ENCODE results near the gene NEK9. TPM values are rescaled to one million over a fixed set of nuclear protein-coding genes. Genes with fewer than 3 reads are reported as not detected.

Gene NEK9
- polyA plus RNA-seq (2013, experiment 1 of 2) = 26.4 TPM
- polyA plus RNA-seq (2013, experiment 2 of 2) = 26.7 TPM

DNA sequence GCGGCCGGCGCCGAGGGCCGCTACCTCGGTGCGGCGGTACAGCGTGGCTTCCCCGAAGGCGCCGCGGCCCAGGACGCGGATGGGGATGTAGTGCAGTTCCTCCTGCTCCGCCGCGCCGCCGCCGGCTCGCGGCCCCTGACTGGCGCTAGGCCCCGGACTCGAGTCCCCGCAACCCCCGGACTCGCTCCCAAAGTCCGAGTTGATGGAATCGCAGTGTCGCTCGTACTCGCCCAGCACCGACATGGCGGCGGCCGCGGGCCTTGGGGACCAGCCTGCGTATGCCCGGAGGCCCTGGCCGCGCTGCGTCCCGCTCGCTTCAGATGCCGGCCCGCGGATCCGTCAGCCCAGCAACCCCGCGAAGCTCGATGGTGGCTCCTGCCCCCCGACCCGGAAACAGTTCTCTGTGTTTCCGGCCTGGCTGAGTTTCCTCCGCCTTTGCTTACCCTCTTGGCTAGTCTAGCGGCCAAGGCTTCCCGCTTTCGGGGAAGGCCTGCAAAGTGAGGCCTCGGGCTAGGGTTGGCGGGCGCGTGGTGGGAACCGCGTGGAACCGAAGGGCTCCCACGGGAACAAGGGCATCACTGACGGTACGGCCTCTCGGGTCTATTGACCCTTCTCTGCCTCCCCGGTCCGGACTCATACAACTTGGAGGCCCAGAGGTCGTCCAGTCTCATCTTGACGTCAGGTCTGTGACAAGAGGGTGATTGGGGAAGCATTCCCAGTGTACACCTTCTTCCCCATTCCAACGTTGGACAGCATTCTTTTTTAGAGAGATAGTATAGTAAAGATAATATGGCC, at the start of gene NEK9:
NEK9 (minus strand) TSS at position 370 of the 795 bp plus-strand sequence; CDS start at position 243, 127 bp downstream.
- Histone ChIP-seq H3K79me1 (replicated peaks; ENCODE audit: low read length, poor library complexity, severe bottlenecking) (peaks cover 7% of the 10 kb centered on the region), H3K4me1 (ENCODE audit: control insufficient read depth, insufficient read depth, low read depth, low read length) (peaks cover 3% of the 10 kb centered on the region), H2BK5ac (ENCODE audit: low read depth, low read length, poor library complexity, severe bottlenecking) (no peak within 1 kb of the TSS), H3K4me2 (ENCODE audit: low read length, poor library complexity, severe bottlenecking) (peak within 1 kb of the TSS; percentile 61), H3K36me3 (ENCODE audit: control insufficient read depth in 1 of 2, insufficient read depth in 2 of 2, low read depth in 1 of 2, low read length in 2 of 2) (peaks cover 12 to 19% of the 10 kb centered on the region in 2 experiments), H2AFZ (ENCODE audit: low read depth, low read length) (peak within 1 kb of the TSS; percentile 92), H3K9me3 (ENCODE audit: control insufficient read depth, low read length) (no peaks in the 10 kb centered on the region), H3K27me3 (ENCODE audit: control insufficient read depth in 1 of 2, insufficient read depth in 1 of 2, low read length in 2 of 2) (no peaks in the 10 kb centered on the region), H4K8ac (ENCODE audit: low read length) (peak within 1 kb of the TSS; percentile 100), H2BK15ac (ENCODE audit: low read depth, poor library complexity, severe bottlenecking) (peak within 1 kb of the TSS; percentile 60), H3K14ac (ENCODE audit: low read length in 2 of 2) (peak within 1 kb of the TSS in 1 of 2 experiments; percentile 82), H3K27ac (ENCODE audit: low read length, poor library complexity, severe bottlenecking) (peak within 1 kb of the TSS; percentile 59), H2BK120ac (ENCODE audit: low read depth, low read length) (peak within 1 kb of the TSS; percentile 37), H2AK5ac (ENCODE audit: low read length, severe bottlenecking) (no peak within 1 kb of the TSS), H3K4me3 (ENCODE audit: insufficient read depth in 1 of 2, low read depth in 1 of 2, low read length in 2 of 2) (peak within 1 kb of the TSS; percentile 70 to 91), H2BK12ac (ENCODE audit: low read length in 2 of 2) (peak within 1 kb of the TSS in 1 of 2 experiments; percentile 47), H3K23ac (ENCODE audit: low read length in 2 of 2) (peak within 1 kb of the TSS; percentile 80 to 90), H3K4ac (ENCODE audit: low read depth in 1 of 2, low read length in 2 of 2) (peak within 1 kb of the TSS; percentile 92 to 93), H3K9ac (ENCODE audit: low read length) (peak within 1 kb of the TSS; percentile 93), H4K91ac (ENCODE audit: low read length) (peak within 1 kb of the TSS; percentile 99), H3K18ac (ENCODE audit: low read depth in 1 of 2, low read length in 2 of 2) (peak within 1 kb of the TSS; percentile 95 to 100)
- peak; percentile 84 for DNase-seq
- 3% methylated on average over 72 of the region's 76 CpGs for WGBS

DNA sequence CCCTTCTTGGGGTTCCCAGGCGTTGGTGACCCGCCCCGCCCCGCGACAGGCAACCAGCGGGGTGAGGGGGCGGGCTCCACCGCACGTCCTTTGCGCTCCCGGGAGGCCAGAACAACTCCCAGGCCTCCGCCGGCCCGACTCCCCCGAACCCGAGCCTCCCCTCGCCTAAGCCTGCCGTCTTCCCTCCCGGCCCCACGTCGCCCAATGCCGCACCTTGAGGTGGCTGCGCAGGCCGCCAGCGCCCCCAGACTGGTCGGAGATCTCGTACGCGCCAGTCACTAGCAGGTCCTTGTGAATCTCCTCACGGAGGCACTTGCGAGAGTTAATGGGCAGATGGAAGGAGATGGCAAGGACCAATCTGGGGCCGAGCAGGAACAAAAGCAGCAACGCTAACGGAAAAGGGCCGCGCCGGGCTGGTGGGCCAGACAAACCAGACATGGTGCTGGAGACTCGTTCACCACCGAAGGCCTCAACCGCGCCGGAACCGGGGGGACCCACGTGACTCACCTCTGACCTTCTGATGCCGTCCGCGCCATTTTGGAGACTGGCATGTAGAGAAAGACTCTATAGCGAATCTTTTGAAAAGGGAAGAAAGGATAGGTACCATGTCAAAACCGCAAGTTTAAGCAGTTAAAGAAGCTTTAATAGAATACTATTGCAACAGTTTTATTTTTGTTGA, 49.4 kb upstream of the NEK9 start, which contains the start of gene TMED10:
TMED10 (minus strand) TSS at position 471 of the 679 bp plus-strand sequence; CDS start at position 438, 33 bp downstream.
- H3K27me3 ChIP-seq (ENCODE audit: control insufficient read depth in 1 of 2, insufficient read depth in 1 of 2, low read length in 2 of 2) = no peaks in the 10 kb centered on the region
- peak within 1 kb of the TSS; percentile 88 for H3K4me2 ChIP-seq (ENCODE audit: low read length, poor library complexity, severe bottlenecking)
- peak within 1 kb of the TSS; percentile 88 to 99 for H3K4ac ChIP-seq (ENCODE audit: low read depth in 1 of 2, low read length in 2 of 2)
- H2AFZ ChIP-seq (ENCODE audit: low read depth, low read length) = peak within 1 kb of the TSS; percentile 66
- H3K4me3 ChIP-seq (ENCODE audit: insufficient read depth in 1 of 2, low read depth in 1 of 2, low read length in 2 of 2) = peak within 1 kb of the TSS; percentile 80 to 98
- peak within 1 kb of the TSS; percentile 79 for H4K91ac ChIP-seq (ENCODE audit: low read length)
- under 1% methylated on average over 49 of the region's 49 CpGs for WGBS
- H2BK5ac ChIP-seq (ENCODE audit: low read depth, low read length, poor library complexity, severe bottlenecking) = peak within 1 kb of the TSS; percentile 73
- peak within 1 kb of the TSS; percentile 85 for H4K8ac ChIP-seq (ENCODE audit: low read length)
- H2AK5ac ChIP-seq (ENCODE audit: low read length, severe bottlenecking) = no peak within 1 kb of the TSS
- H3K79me1 ChIP-seq (replicated peaks; ENCODE audit: low read length, poor library complexity, severe bottlenecking) = no peaks in the 10 kb centered on the region
- peaks cover 3% of the 10 kb centered on the region for H3K4me1 ChIP-seq (ENCODE audit: control insufficient read depth, insufficient read depth, low read depth, low read length)
- H3K23ac ChIP-seq (ENCODE audit: low read length in 2 of 2) = peak within 1 kb of the TSS in 1 of 2 experiments; percentile 98
- H3K27ac ChIP-seq (ENCODE audit: low read length, poor library complexity, severe bottlenecking) = peak within 1 kb of the TSS; percentile 89
- H2BK15ac ChIP-seq (ENCODE audit: low read depth, poor library complexity, severe bottlenecking) = peak within 1 kb of the TSS; percentile 60
- peak within 1 kb of the TSS in 1 of 2 experiments; percentile 100 for H3K14ac ChIP-seq (ENCODE audit: low read length in 2 of 2)
- peak within 1 kb of the TSS in 1 of 2 experiments; percentile 94 for H2BK12ac ChIP-seq (ENCODE audit: low read length in 2 of 2)
- peaks cover 3 to 4% of the 10 kb centered on the region in 2 experiments for H3K36me3 ChIP-seq (ENCODE audit: control insufficient read depth in 1 of 2, insufficient read depth in 2 of 2, low read depth in 1 of 2, low read length in 2 of 2)
- peak within 1 kb of the TSS; percentile 11 for H2BK120ac ChIP-seq (ENCODE audit: low read depth, low read length)
- no peaks in the 10 kb centered on the region for H3K9me3 ChIP-seq (ENCODE audit: control insufficient read depth, low read length)
- peak within 1 kb of the TSS; percentile 100 for H3K9ac ChIP-seq (ENCODE audit: low read length)
- DNase-seq = peak; percentile 94
- H3K18ac ChIP-seq (ENCODE audit: low read depth in 1 of 2, low read length in 2 of 2) = peak within 1 kb of the TSS; percentile 63 to 100

DNA sequence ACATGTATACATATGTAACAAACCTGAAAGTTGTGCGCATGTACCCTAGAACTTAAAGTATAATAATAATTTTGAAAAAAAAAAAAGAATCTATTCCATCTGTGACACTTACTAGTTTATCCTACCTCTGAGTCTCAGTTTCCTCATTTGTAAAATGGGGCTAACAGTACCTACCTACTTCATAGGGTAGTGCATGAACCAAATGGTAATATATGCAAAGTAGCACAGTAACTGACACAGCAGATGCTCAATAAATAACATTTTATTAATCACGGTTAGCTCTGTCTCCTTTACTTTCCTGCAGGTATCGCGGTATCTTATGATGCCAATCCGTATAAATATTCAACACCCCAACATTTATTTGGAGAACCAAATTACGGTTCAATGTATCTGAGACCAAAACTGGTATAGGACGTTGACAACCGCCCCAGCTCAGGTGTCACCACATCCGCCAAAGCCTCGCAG, 48.9 kb upstream of the NEK9 start:
- H3K9ac ChIP-seq (ENCODE audit: low read length) = peak overlapping the region; percentile 100
- H3K36me3 ChIP-seq (ENCODE audit: control insufficient read depth in 1 of 2, insufficient read depth in 2 of 2, low read depth in 1 of 2, low read length in 2 of 2) = peaks cover 4 to 6% of the 10 kb centered on the region in 2 experiments
- peak overlapping the region; percentile 66 for H2AFZ ChIP-seq (ENCODE audit: low read depth, low read length)
- peak overlapping the region; percentile 33 for H2BK5ac ChIP-seq (ENCODE audit: low read depth, low read length, poor library complexity, severe bottlenecking)
- H4K91ac ChIP-seq (ENCODE audit: low read length) = peak overlapping the region; percentile 79
- H3K9me3 ChIP-seq (ENCODE audit: control insufficient read depth, low read length) = no peaks in the 10 kb centered on the region
- peak overlapping the region; percentile 83 for H3K4me2 ChIP-seq (ENCODE audit: low read length, poor library complexity, severe bottlenecking)
- H2BK15ac ChIP-seq (ENCODE audit: low read depth, poor library complexity, severe bottlenecking) = peak overlapping the region; percentile 60
- no peak overlapping the region for H2AK5ac ChIP-seq (ENCODE audit: low read length, severe bottlenecking)
- no peaks in the 10 kb centered on the region for H3K79me1 ChIP-seq (replicated peaks; ENCODE audit: low read length, poor library complexity, severe bottlenecking)
- peak overlapping the region; percentile 88 to 99 for H3K4ac ChIP-seq (ENCODE audit: low read depth in 1 of 2, low read length in 2 of 2)
- H3K23ac ChIP-seq (ENCODE audit: low read length in 2 of 2) = peak overlapping the region in 1 of 2 experiments; percentile 98
- H2BK120ac ChIP-seq (ENCODE audit: low read depth, low read length) = peak overlapping the region; percentile 11
- 7% methylated on average over 9 of the region's 10 CpGs for WGBS
- no peak for DNase-seq
- H3K27ac ChIP-seq (ENCODE audit: low read length, poor library complexity, severe bottlenecking) = no peak overlapping the region
- H4K8ac ChIP-seq (ENCODE audit: low read length) = peak overlapping the region; percentile 85
- H2BK12ac ChIP-seq (ENCODE audit: low read length in 2 of 2) = peak overlapping the region in 1 of 2 experiments; percentile 94
- peak overlapping the region in 1 of 2 experiments; percentile 100 for H3K14ac ChIP-seq (ENCODE audit: low read length in 2 of 2)
- peak overlapping the region; percentile 80 to 98 for H3K4me3 ChIP-seq (ENCODE audit: insufficient read depth in 1 of 2, low read depth in 1 of 2, low read length in 2 of 2)
- H3K18ac ChIP-seq (ENCODE audit: low read depth in 1 of 2, low read length in 2 of 2) = peak overlapping the region; percentile 63 to 100
- no peaks in the 10 kb centered on the region for H3K27me3 ChIP-seq (ENCODE audit: control insufficient read depth in 1 of 2, insufficient read depth in 1 of 2, low read length in 2 of 2)
- H3K4me1 ChIP-seq (ENCODE audit: control insufficient read depth, insufficient read depth, low read depth, low read length) = peaks cover 3% of the 10 kb centered on the region
